ENCODE results near the gene KANK4.

The KANK4 gene

GRCh38 chr1:62196086-62196690, 123.0 kb downstream of the KANK4 start:
- DNase-seq, result no peak

- DNase-seq, result no peak
These were observed 124.3 kb downstream of the KANK4 start, which contains the start of gene L1TD1 for GRCh38 chr1:62194651-62195544. TSS of gene L1TD1 (plus strand) at chr1:62194849. CDS start at chr1:62206629, 11,780 bp downstream.

GRCh38 chr1:62188111-62188510, 131.1 kb downstream of the KANK4 start:
- no peak for DNase-seq

GRCh38 chr1:62187548-62187947, 131.7 kb downstream of the KANK4 start:
- no peak for DNase-seq
